Adrenal gland (tissue), 12 donors: ENCODE results near the gene NCKIPSD. TPM values are rescaled to one million over a fixed set of nuclear protein-coding genes. Genes with fewer than 3 reads are reported as not detected.
A peak's percentile ranks its signal among the peaks of the same experiment; 100 is the strongest.
"Not testable (repeated sequence)": the region's sequence is repeated elsewhere in the genome, so short reads cannot be mapped to it uniquely, and the experiment has no call there.

Source experiments
- DNase-seq, 7 donors: peaks; one replicate each; pipeline ENCODE4 v3.0.0-alpha.2; 2019 to 2020
- H3K27ac ChIP-seq, 5 donors: fragments of 200-600 bp; sonication (generic) in 4 of 5; 1 replicate in 3 of 5; 2 replicates in 2 of 5; pipeline versions ENCODE4 v1.5.1 to v1.8.0; 2016 to 2020; ENCODE audit warnings: mild to moderate bottlenecking in 1 of 5
- H3K27me3 ChIP-seq: fragments of 200-600 bp; 2 replicates; pipeline ENCODE4 v1.8.0; 2021
- H3K36me3 ChIP-seq, 2 donors: fragments of 200-600 bp; replicated peaks in 1 of 2; 1 replicate in 1 of 2; 2 replicates in 1 of 2; pipeline versions ENCODE4 v1.5.1 to v1.8.0; 2018 to 2022
- H3K4me1 ChIP-seq, 2 donors: fragments of 200-600 bp; replicated peaks in 1 of 2; 1 replicate in 1 of 2; 2 replicates in 1 of 2; pipeline versions ENCODE4 v1.5.1 to v1.8.0; 2018 to 2021
- H3K4me3 ChIP-seq, 4 donors: fragments of 200-600 bp; sonication (generic) in 3 of 4; one replicate each; pipeline ENCODE4 v1.5.1; 2016 to 2018
- H3K9me3 ChIP-seq, 3 donors: fragments of 200-600 bp; sonication (generic) in 1 of 3; replicated peaks in 1 of 3; 1 replicate in 2 of 3; 2 replicates in 1 of 3; pipeline versions ENCODE4 v1.5.1 to v1.8.0; 2016 to 2021
- CTCF ChIP-seq, 6 experiments: fragments of 450-650 bp in 4 of 6; fragments of 200-600 bp in 2 of 6; sonication (generic) in 1 of 6; IDR thresholded peaks; 1 replicate in 5 of 6; 2 replicates in 1 of 6; pipeline versions ENCODE4 v1.5.1 to v1.8.0; 2016 to 2021; ENCODE audit warnings: antibody characterized with exemption in 6 of 6, mild to moderate bottlenecking in 2 of 6, moderate library complexity in 1 of 6
- POLR2A ChIP-seq, 2 donors: fragments of 450-650 bp; IDR thresholded peaks; one replicate each; pipeline ENCODE4 v1.6.1; 2017; ENCODE audit warnings: antibody characterized with exemption in 2 of 2, mild to moderate bottlenecking in 2 of 2, moderate library complexity in 1 of 2
- WGBS, 4 donors: extraction: QIAGEN DNeasy Blood & Tissue Kit in 2 of 4; methylation state at CpG; one replicate each; pipeline versions ENCODE4 v1.1.5 to v1.1.7; 2013 to 2017; 5-methylcytosine and 5-hydroxymethylcytosine counted together
- intact Hi-C, 2 donors: fragments of 100-400 bp; cut with DNase I; formaldehyde crosslinking; loops; one replicate each; pipeline versions ENCODE4 v1.14.1 to v1.15.0; 2022 to 2023
- polyA plus RNA-seq, 3 donors: library from polyadenylated mRNA; stranded (reverse); fragments of 200-250 nt in 2 of 3; fragments of 350-450 nt in 1 of 3; fragmentation: Illumina TruSeq in 1 of 3; extraction: RNeasy Lipid Tissue Mini Kit (QIAGEN cat#74804) in 1 of 3; gene quantifications; one replicate each; pipeline ENCODE4 v1.2.3, GENCODE V29; 2013 to 2014
- total RNA-seq, 9 donors: library from RNA; depleted of rRNA in 4 of 9; stranded (reverse); fragments of >200 nt in 4 of 9; fragments of 120-200 nt in 1 of 9; fragmentation: NEBNext Ultra II Directional in 1 of 9; extraction: Animal tissue kit (Norgen Biotek cat#: 25700) in 1 of 9; gene quantifications; one replicate each; pipeline versions ENCODE4 v1.1.0 to v1.2.4, GENCODE V29; 2013 to 2023
- donor health status: healthy with polysubstance abuse.
- donor health status: Bipolar disorder and iron deficiency.
- donor health status: DM: yes; HTN: yes; CAD: no.
- donor health status: DM: no; HTN: no; CAD: no.
- donor health status: DM: no; HTN: no; CAD: no.
- donor health status: DM: yes; HTN: yes; CAD: no.

The NCKIPSD gene
- total and polyA plus RNA-seq, 12 donors = 14.0 to 78.7 (median 26.7) TPM

- no peaks in the 10 kb centered on the region for H3K36me3 ChIP-seq
- H3K27ac ChIP-seq = no peak overlapping the region
- no peaks in the 10 kb centered on the region for H3K9me3 ChIP-seq
- H3K4me3 ChIP-seq = no peak overlapping the region
- WGBS, 4 donors = 93 to 96% (median 93%) methylated on average over 3 to 8 of the region's 8 CpGs
- no peaks in the 10 kb centered on the region for H3K4me1 ChIP-seq
- no peak for DNase-seq
- no peaks in the 10 kb centered on the region for H3K27me3 ChIP-seq
- TF ChIP-seq POLR2A (IDR thresholded peaks at IDR 0.05) = no peak
- intact Hi-C loops = no loop called here
Measured at GRCh38 chr3:48727511-48727910, 41.8 kb upstream of the NCKIPSD start.

GRCh38 chr3:48725185-48725855, 39.6 kb upstream of the NCKIPSD start:
- H3K36me3 ChIP-seq, H3K9me3 ChIP-seq, H3K4me1 ChIP-seq, intact Hi-C loops, DNase-seq, H3K4me3 ChIP-seq, H3K27ac ChIP-seq, H3K27me3 ChIP-seq: not testable (repeated sequence)
- WGBS, 4 donors = 87 to 92% (median 90%) methylated on average over 8 of the region's 8 CpGs

GRCh38 chr3:48723725-48724124, 38.0 kb upstream of the NCKIPSD start:
- DNase-seq = no peak
- Histone ChIP-seq H3K4me3 (no peak overlapping the region), H3K27ac (no peak overlapping the region), H3K36me3 (no peaks in the 10 kb centered on the region), H3K4me1 (no peaks in the 10 kb centered on the region), H3K9me3 (no peaks in the 10 kb centered on the region), H3K27me3 (no peaks in the 10 kb centered on the region)
- intact Hi-C loops = no loop called here
- 82 to 89% (median 85%) methylated on average over 7 of the region's 7 CpGs for WGBS, 4 donors
- TF ChIP-seq CTCF (IDR thresholded peaks at IDR 0.05) (no peak), POLR2A (IDR thresholded peaks at IDR 0.05) (no peak)

- H3K4me1 ChIP-seq, intact Hi-C loops, H3K36me3 ChIP-seq, H3K27me3 ChIP-seq, H3K9me3 ChIP-seq, H3K27ac ChIP-seq, DNase-seq, H3K4me3 ChIP-seq: not testable (repeated sequence)
- 66 to 89% (median 73%) methylated on average over 3 of the region's 3 CpGs for WGBS, 4 donors
Measured at GRCh38 chr3:48723293-48723692, 37.6 kb upstream of the NCKIPSD start.

GRCh38 chr3:48716982-48717746, 31.4 kb upstream of the NCKIPSD start, which contains the start of gene IP6K2:
Gene IP6K2 (minus strand): TSS chr3:48717221. CDS start chr3:48695291, 21,930 bp downstream.
- Histone ChIP-seq H3K4me1 (peaks cover 13 to 39% of the 10 kb centered on the region in 2 donors), H3K9me3 (no peaks in the 10 kb centered on the region), H3K27ac (peak within 1 kb of the TSS; percentile 62 to 91 (median 81)), H3K4me3 (peak within 1 kb of the TSS; percentile 50 to 74 (median 69)), H3K36me3 (peaks cover 0 to 23% of the 10 kb centered on the region in 2 donors), H3K27me3 (no peaks in the 10 kb centered on the region)
- no peak for TF ChIP-seq CTCF (IDR thresholded peaks at IDR 0.05)
- TF ChIP-seq POLR2A (IDR thresholded peaks at IDR 0.05) = peak; percentile 33 to 89
- 3 to 6% (median 4%) methylated on average over 10 to 38 of the region's 38 CpGs for WGBS, 4 donors
- intact Hi-C loops = no loop called here
- DNase-seq = peak; percentile 98 to 99 (median 99)
